Mesendoderm (in vitro differentiated cells): ENCODE measurements around the gene MEF2A.

ENCODE experiments used
- DNase-seq: peaks from one replicate; pipeline ENCODE4 v3.0.0; 2013
- H2AK5ac ChIP-seq: 2 replicates; pipeline ENCODE4 v1.6.1; 2013; ENCODE audit warnings: low read length, inconsistent platforms
- H2BK120ac ChIP-seq: 2 replicates; pipeline ENCODE4 v1.6.1; 2013; ENCODE audit warnings: low read depth, mild to moderate bottlenecking, low read length, moderate library complexity, mixed read lengths
- H2BK15ac ChIP-seq: replicated peaks from 2 replicates; pipeline ENCODE4 v1.6.1; 2013; ENCODE audit warnings: low read depth, mild to moderate bottlenecking, moderate library complexity
- H2BK5ac ChIP-seq: 2 replicates; pipeline ENCODE4 v1.6.1; 2013; ENCODE audit warnings: low read length, inconsistent platforms
- H3K18ac ChIP-seq: 2 replicates; pipeline ENCODE4 v1.6.1; 2013; ENCODE audit warnings: mild to moderate bottlenecking, low read length, mixed read lengths
- H3K23ac ChIP-seq: one replicate; pipeline ENCODE4 v1.6.1; 2013; ENCODE audit warnings: low read length
- H3K27ac ChIP-seq: 2 replicates; pipeline ENCODE4 v1.5.1; 2013; ENCODE audit warnings: low read depth, mild to moderate bottlenecking, inconsistent platforms, low read length, moderate library complexity
- H3K27me3 ChIP-seq: 2 replicates; pipeline ENCODE4 v1.6.1; 2013; ENCODE audit warnings: low read length, control low read depth, mild to moderate bottlenecking, inconsistent platforms; ENCODE audit not compliant: insufficient read depth, poor library complexity
- H3K36me3 ChIP-seq: 2 replicates; pipeline ENCODE4 v1.6.1; 2013; ENCODE audit warnings: low read length, inconsistent platforms; ENCODE audit not compliant: control insufficient read depth, insufficient read depth
- H3K4ac ChIP-seq: one replicate; pipeline ENCODE4 v1.6.1; 2013; ENCODE audit warnings: low read depth, mild to moderate bottlenecking, low read length, moderate library complexity
- H3K4me1 ChIP-seq: 2 replicates; pipeline ENCODE4 v1.6.1; 2013; ENCODE audit warnings: low read depth, low read length, inconsistent platforms; ENCODE audit not compliant: control insufficient read depth
- H3K4me2 ChIP-seq: 2 replicates; pipeline ENCODE4 v1.6.1; 2013; ENCODE audit warnings: low read length
- H3K4me3 ChIP-seq: 2 replicates; pipeline ENCODE4 v1.5.1; 2013; ENCODE audit warnings: mild to moderate bottlenecking, low read length
- H3K56ac ChIP-seq: one replicate; pipeline ENCODE4 v1.6.1; 2013; ENCODE audit warnings: low read length
- H3K79me1 ChIP-seq: 2 replicates; pipeline ENCODE4 v1.6.1; 2013; ENCODE audit warnings: low read length, inconsistent platforms
- H3K79me2 ChIP-seq: 2 replicates; pipeline ENCODE4 v1.6.1; 2013; ENCODE audit warnings: mild to moderate bottlenecking, low read length; ENCODE audit not compliant: control insufficient read depth, insufficient read depth
- H3K9ac ChIP-seq: 2 replicates; pipeline ENCODE4 v1.6.1; 2013; ENCODE audit warnings: low read length, inconsistent platforms
- H4K5ac ChIP-seq: one replicate; pipeline ENCODE4 v1.6.1; 2013; ENCODE audit warnings: low read length
- H4K8ac ChIP-seq: one replicate; pipeline ENCODE4 v1.6.1; 2013; ENCODE audit warnings: low read depth, mild to moderate bottlenecking, control low read depth, low read length, moderate library complexity
- WGBS: extraction: QIAGEN DNeasy Blood & Tissue Kit; methylation state at CpG from one replicate; pipeline ENCODE4 v1.1.7; 2013; ENCODE audit warnings: low lambda C conversion rate, missing lambda C conversion rate; ENCODE audit not compliant: insufficient coverage; ENCODE audit errors: extremely low coverage; 5-methylcytosine and 5-hydroxymethylcytosine counted together

Gene MEF2A

DNA sequence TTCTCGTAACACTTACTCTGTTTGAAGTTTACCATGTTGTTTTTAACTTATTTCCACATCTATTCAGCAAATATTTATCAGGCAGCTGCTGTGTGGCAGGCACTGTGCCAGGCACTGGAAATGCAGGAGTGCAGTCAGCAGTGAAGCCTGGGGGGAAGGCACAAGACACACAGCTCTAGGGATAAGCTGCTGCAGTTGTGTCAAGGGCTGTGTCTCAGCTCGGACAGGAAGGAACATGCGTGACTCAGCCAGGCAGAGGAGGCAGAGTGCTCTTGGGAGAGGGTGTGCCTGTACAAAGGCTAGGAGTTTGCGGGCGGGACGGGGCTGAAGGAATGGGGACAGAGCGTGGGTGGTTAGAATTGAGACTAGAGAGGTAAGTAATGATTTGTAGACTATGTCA is 142.8 kb downstream of the MEF2A start:
- H3K27ac ChIP-seq = no peak overlapping the region
- WGBS = no CpG with 5 or more reads among the region's 7 CpGs

GRCh38 chr15:99709243-99709986 is 143.6 kb downstream of the MEF2A start:
- Histone ChIP-seq H3K27me3 (no peaks in the 10 kb centered on the region), H3K4me2 (no peak overlapping the region), H3K4ac (no peak overlapping the region), H3K79me2 (no peaks in the 10 kb centered on the region), H3K56ac (no peak overlapping the region), H3K36me3 (peaks cover 1% of the 10 kb centered on the region), H2BK15ac (no peak overlapping the region), H3K23ac (no peak overlapping the region), H3K4me1 (peaks cover 7% of the 10 kb centered on the region), H2BK5ac (no peak overlapping the region), H3K18ac (no peak overlapping the region), H4K5ac (no peak overlapping the region), H3K27ac (no peak overlapping the region), H3K79me1 (no peaks in the 10 kb centered on the region), H3K9ac (no peak overlapping the region), H3K4me3 (no peak overlapping the region), H4K8ac (no peak overlapping the region), H2BK120ac (no peak overlapping the region), H2AK5ac (no peak overlapping the region)
- DNase-seq = no peak
- no CpG with 5 or more reads among the region's 16 CpGs for WGBS

More for the DNA sequence above, 142.8 kb downstream of the MEF2A start:
- H3K79me1 ChIP-seq = no peaks in the 10 kb centered on the region
- no peak overlapping the region for H2BK15ac ChIP-seq
- H2AK5ac ChIP-seq = no peak overlapping the region
- H3K4me1 ChIP-seq = peaks cover 7% of the 10 kb centered on the region
- peaks cover 1% of the 10 kb centered on the region for H3K36me3 ChIP-seq
- no peak overlapping the region for H2BK5ac ChIP-seq
- no peak overlapping the region for H4K5ac ChIP-seq
- DNase-seq = peak; percentile 19
- H3K27me3 ChIP-seq = no peaks in the 10 kb centered on the region
- no peak overlapping the region for H4K8ac ChIP-seq
- H3K4me3 ChIP-seq = no peak overlapping the region
- no peak overlapping the region for H3K18ac ChIP-seq
- H3K79me2 ChIP-seq = no peaks in the 10 kb centered on the region
- no peak overlapping the region for H3K9ac ChIP-seq
- H3K56ac ChIP-seq = no peak overlapping the region
- H2BK120ac ChIP-seq = no peak overlapping the region
- no peak overlapping the region for H3K4me2 ChIP-seq
- no peak overlapping the region for H3K4ac ChIP-seq
- no peak overlapping the region for H3K23ac ChIP-seq

GRCh38 chr15:99711625-99712024 is 145.8 kb downstream of the MEF2A start:
- H3K4me2 ChIP-seq = no peak overlapping the region
- H2BK15ac ChIP-seq = no peak overlapping the region
- H3K4me1 ChIP-seq = peaks cover 7% of the 10 kb centered on the region
- DNase-seq = no peak
- no peaks in the 10 kb centered on the region for H3K27me3 ChIP-seq
- H2AK5ac ChIP-seq = no peak overlapping the region
- H3K27ac ChIP-seq = no peak overlapping the region
- WGBS = no CpG with 5 or more reads among the region's 5 CpGs
- no peak overlapping the region for H3K56ac ChIP-seq
- no peak overlapping the region for H3K4me3 ChIP-seq
- H3K4ac ChIP-seq = no peak overlapping the region
- no peak overlapping the region for H4K5ac ChIP-seq
- no peaks in the 10 kb centered on the region for H3K79me1 ChIP-seq
- H3K79me2 ChIP-seq = no peaks in the 10 kb centered on the region
- H3K36me3 ChIP-seq = peaks cover 1% of the 10 kb centered on the region
- no peak overlapping the region for H3K9ac ChIP-seq
- no peak overlapping the region for H2BK120ac ChIP-seq
- H3K18ac ChIP-seq = no peak overlapping the region
- H3K23ac ChIP-seq = no peak overlapping the region
- H2BK5ac ChIP-seq = no peak overlapping the region
- no peak overlapping the region for H4K8ac ChIP-seq

DNA sequence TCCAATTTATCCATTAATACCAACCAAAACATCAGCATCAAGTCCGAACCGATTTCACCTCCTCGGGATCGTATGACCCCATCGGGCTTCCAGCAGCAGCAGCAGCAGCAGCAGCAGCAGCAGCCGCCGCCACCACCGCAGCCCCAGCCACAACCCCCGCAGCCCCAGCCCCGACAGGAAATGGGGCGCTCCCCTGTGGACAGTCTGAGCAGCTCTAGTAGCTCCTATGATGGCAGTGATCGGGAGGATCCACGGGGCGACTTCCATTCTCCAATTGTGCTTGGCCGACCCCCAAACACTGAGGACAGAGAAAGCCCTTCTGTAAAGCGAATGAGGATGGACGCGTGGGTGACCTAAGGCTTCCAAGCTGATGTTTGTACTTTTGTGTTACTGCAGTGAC is 146.6 kb downstream of the MEF2A start:
- no peak overlapping the region for H4K8ac ChIP-seq
- H3K27ac ChIP-seq = no peak overlapping the region
- no peaks in the 10 kb centered on the region for H3K79me1 ChIP-seq
- H3K9ac ChIP-seq = no peak overlapping the region
- H2AK5ac ChIP-seq = no peak overlapping the region
- no CpG with 5 or more reads among the region's 18 CpGs for WGBS
- peaks cover 1% of the 10 kb centered on the region for H3K36me3 ChIP-seq
- H2BK120ac ChIP-seq = peak overlapping the region; percentile 2
- no peak overlapping the region for H2BK5ac ChIP-seq
- H3K23ac ChIP-seq = no peak overlapping the region
- no peak overlapping the region for H2BK15ac ChIP-seq
- no peak overlapping the region for H4K5ac ChIP-seq
- H3K4me3 ChIP-seq = no peak overlapping the region
- no peaks in the 10 kb centered on the region for H3K79me2 ChIP-seq
- H3K18ac ChIP-seq = no peak overlapping the region
- no peak overlapping the region for H3K4ac ChIP-seq
- H3K27me3 ChIP-seq = no peaks in the 10 kb centered on the region
- peak; percentile 56 for DNase-seq
- H3K4me1 ChIP-seq = peaks cover 7% of the 10 kb centered on the region
- H3K56ac ChIP-seq = no peak overlapping the region
- no peak overlapping the region for H3K4me2 ChIP-seq

DNA sequence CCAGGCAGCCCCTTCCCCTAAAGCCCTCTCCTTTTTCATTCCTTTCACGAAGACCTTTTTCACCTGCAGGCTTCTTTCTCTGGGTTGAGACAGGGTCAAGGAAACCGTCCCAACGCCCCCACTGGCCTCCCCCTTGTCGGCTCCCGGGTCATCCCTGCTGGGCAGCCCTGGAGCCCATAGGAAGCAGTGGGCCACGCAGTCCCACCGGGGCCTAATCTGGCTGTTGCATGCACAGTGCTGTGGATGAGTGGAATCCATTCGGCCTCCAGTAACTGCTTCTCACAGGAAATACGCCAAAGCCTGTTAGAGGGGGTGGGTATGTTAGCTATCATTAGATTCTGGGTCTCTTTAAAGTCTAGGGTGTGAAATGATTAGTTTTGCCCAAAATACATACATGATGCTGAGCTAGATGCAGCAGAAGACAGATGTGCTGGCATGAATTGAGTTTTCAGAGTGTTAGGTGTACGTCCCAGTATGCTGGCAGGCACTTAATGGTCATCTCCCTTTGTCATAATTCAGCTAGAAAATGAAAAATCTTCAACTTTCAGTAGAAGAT is 150.8 kb downstream of the MEF2A start:
- H3K4me2 ChIP-seq = no peak overlapping the region
- H3K4me3 ChIP-seq = no peak overlapping the region
- H2AK5ac ChIP-seq = no peak overlapping the region
- no CpG with 5 or more reads among the region's 10 CpGs for WGBS
- H3K27me3 ChIP-seq = no peaks in the 10 kb centered on the region
- no peak overlapping the region for H3K4ac ChIP-seq
- H4K5ac ChIP-seq = no peak overlapping the region
- peaks cover 3% of the 10 kb centered on the region for H3K4me1 ChIP-seq
- DNase-seq = no peak
- no peaks in the 10 kb centered on the region for H3K79me2 ChIP-seq
- H2BK120ac ChIP-seq = no peak overlapping the region
- H2BK5ac ChIP-seq = no peak overlapping the region
- no peak overlapping the region for H3K9ac ChIP-seq
- H4K8ac ChIP-seq = no peak overlapping the region
- H3K18ac ChIP-seq = no peak overlapping the region
- H2BK15ac ChIP-seq = no peak overlapping the region
- H3K23ac ChIP-seq = no peak overlapping the region
- no peaks in the 10 kb centered on the region for H3K79me1 ChIP-seq
- no peak overlapping the region for H3K27ac ChIP-seq
- no peak overlapping the region for H3K56ac ChIP-seq
- peaks cover 1% of the 10 kb centered on the region for H3K36me3 ChIP-seq
